Spinal cord (tissue), 10 donors: Measurements from ENCODE around the gene TRIM7. TPM values are rescaled to one million over a fixed set of nuclear protein-coding genes. Genes with fewer than 3 reads are reported as not detected.

Experiments
- DNase-seq, 6 donors: peaks; one replicate each; pipeline versions ENCODE4 v3.0.0 to v3.0.0-alpha.2; 2013 to 2015; ENCODE audit warnings: low spot score in 6 of 6, low read depth in 4 of 6
- H3K27ac ChIP-seq: one replicate; pipeline ENCODE4 v1.5.1; 2013; ENCODE audit warnings: low read depth, low read length, control low read depth
- H3K27me3 ChIP-seq: one replicate; pipeline ENCODE4 v1.6.1; 2013; ENCODE audit warnings: low read length; ENCODE audit not compliant: control insufficient read depth, insufficient read depth
- H3K36me3 ChIP-seq: one replicate; pipeline ENCODE4 v1.6.1; 2013; ENCODE audit warnings: low read length; ENCODE audit not compliant: control insufficient read depth, insufficient read depth
- H3K4me1 ChIP-seq: one replicate; pipeline ENCODE4 v1.6.1; 2013; ENCODE audit warnings: low read length; ENCODE audit not compliant: control insufficient read depth, insufficient read depth
- H3K4me3 ChIP-seq: one replicate; pipeline ENCODE4 v1.5.1; 2013; ENCODE audit warnings: low read depth, low read length, control low read depth
- H3K9me3 ChIP-seq: one replicate; pipeline ENCODE4 v1.6.1; 2013; ENCODE audit warnings: low read length; ENCODE audit not compliant: control insufficient read depth, insufficient read depth
- WGBS: methylation state at CpG from one replicate; pipeline ENCODE4 v1.1.5; 2013; ENCODE audit warnings: missing lambda C conversion rate; ENCODE audit not compliant: insufficient coverage; 5-methylcytosine and 5-hydroxymethylcytosine counted together
- polyA plus RNA-seq, 2 donors: library from polyadenylated mRNA; unstranded; fragments of 120-200 nt; gene quantifications; one replicate each; pipeline ENCODE4 v1.2.1, GENCODE V29; 2013; ENCODE audit not compliant: insufficient read length in 2 of 2
- total RNA-seq, 2 donors: library from RNA; depleted of rRNA in 1 of 2; stranded (reverse); fragments of 120-200 nt in 1 of 2; fragments of >200 nt in 1 of 2; gene quantifications; one replicate each; pipeline versions ENCODE4 v1.2.3 to v1.2.4, GENCODE V29; 2013 to 2014
- donor health status: healthy.

Gene TRIM7
- total and polyA plus RNA-seq, 4 donors: 1.8 to 7.3 (median 4.1) TPM

GRCh38 chr5:181197326-181197951, 7.6 kb downstream of the TRIM7 start:
- Histone ChIP-seq H3K9me3 (no peaks in the 10 kb centered on the region), H3K36me3 (peaks cover 7% of the 10 kb centered on the region), H3K27me3 (peaks cover 41% of the 10 kb centered on the region), H3K4me3 (no peak overlapping the region), H3K27ac (no peak overlapping the region), H3K4me1 (peaks cover 11% of the 10 kb centered on the region)
- DNase-seq: no peak
- 83% methylated on average over 5 of the region's 8 CpGs for WGBS

- 45% methylated on average over 45 of the region's 45 CpGs for WGBS
- Histone ChIP-seq H3K36me3 (peaks cover 7% of the 10 kb centered on the region), H3K9me3 (no peaks in the 10 kb centered on the region), H3K27me3 (peaks cover 24% of the 10 kb centered on the region), H3K4me3 (no peak overlapping the region), H3K4me1 (peaks cover 26% of the 10 kb centered on the region), H3K27ac (no peak overlapping the region)
- no peak for DNase-seq
Observed at GRCh38 chr5:181195249-181195761, 9.7 kb downstream of the TRIM7 start.

DNA sequence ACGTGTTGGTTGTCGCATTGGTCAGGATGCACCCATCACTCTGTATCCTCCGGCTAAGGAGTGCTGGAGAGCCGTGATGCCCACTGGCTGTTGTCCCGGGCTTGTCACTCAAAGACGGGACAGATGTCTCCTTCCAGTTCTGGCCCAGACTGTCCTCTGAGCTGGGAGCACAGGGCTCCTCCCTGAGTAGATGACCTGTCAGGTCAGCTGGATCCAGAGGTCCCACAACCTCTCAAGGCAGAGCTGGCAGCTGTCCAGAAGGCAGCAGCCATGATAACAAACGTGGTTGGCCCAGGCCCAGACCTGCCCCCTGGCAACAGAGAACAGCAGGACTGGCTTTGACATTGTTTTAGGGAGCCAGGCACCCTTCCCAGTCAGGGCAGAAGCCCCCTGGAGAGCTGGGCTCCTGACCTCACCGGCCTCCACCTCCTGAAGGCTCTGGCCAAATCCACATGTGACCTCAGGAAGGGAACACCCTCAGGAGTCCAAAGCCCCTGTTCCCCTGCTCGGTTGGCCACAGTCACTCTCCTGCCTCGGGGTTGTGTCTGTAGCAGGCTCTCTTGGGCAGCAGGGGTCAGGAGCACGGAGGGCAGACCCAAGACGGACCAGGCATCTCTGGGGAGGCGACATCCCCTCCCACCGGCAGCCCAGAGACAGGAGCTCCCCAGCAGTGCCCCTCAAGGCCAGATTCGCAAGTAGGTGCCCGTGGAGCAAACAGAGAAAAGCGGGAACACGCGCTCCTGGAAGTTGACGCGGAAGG, 10.3 kb downstream of the TRIM7 start:
- H3K9me3 ChIP-seq: no peaks in the 10 kb centered on the region
- H3K27me3 ChIP-seq: peaks cover 18% of the 10 kb centered on the region
- no peak overlapping the region for H3K4me3 ChIP-seq
- no peak overlapping the region for H3K27ac ChIP-seq
- H3K4me1 ChIP-seq: peaks cover 33% of the 10 kb centered on the region
- 53% methylated on average over 21 of the region's 21 CpGs for WGBS
- peaks cover 7% of the 10 kb centered on the region for H3K36me3 ChIP-seq
- DNase-seq: peak in 1 of 6 donors; percentile 28

DNA sequence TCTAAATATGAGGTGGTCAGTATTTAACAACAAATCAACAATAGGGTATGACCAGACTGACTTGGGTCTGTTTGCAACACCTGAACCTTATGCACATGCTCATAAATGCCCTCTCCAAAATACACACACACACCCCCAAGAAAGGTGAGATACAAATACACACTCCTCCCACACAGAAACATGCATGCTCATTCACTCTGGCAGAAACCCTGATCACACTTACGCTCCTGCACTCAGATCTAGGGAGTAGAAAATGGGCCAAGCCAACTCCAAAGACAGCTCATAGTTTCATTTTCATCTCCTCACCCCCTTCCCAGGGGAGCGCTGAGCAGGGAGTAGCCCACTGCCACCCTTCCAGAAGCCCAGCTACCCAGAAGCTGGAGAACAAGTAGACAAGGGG, 11.3 kb downstream of the TRIM7 start:
- Histone ChIP-seq H3K4me1 (peaks cover 33% of the 10 kb centered on the region), H3K36me3 (peaks cover 7% of the 10 kb centered on the region), H3K9me3 (no peaks in the 10 kb centered on the region), H3K4me3 (no peak overlapping the region), H3K27ac (no peak overlapping the region), H3K27me3 (peaks cover 14% of the 10 kb centered on the region)
- DNase-seq: no peak
- WGBS: 100% methylated on average over 1 of the region's 2 CpGs

DNA sequence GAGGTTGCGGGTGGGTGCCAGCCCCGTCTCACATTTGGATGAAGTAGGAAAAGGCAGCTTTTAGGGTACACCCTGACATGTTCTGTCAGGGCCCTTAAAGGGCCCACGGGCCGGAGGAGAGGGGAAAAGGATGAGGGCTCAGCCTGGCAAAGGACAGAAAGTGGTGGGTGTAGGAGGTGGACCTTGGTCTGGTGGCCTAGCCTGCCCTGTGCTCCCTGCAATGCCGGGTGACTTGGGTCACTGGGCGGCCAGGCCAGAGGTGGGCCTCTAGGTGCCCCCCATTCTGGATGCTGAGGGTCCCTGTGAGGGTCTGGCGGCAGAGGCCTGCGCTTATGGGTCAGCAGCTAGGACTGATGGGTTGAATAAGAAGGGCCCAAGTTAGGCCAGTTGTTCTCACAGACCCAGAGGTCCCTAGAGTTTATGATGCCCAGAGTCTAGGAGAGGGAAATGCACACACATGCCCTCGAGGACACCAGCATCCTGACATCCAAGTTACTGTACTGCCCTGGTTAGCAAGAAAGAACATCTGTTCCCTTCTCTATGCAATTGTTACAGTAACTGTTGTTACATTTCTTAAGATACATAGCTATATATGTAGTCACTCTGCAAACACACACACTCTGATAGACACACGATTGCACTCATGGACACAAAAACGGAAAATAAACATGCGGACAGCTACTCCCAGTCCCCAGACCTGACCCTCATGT, 12.5 kb downstream of the TRIM7 start:
- peak overlapping the region; percentile 75 for H3K27ac ChIP-seq
- DNase-seq: no peak

GRCh38 chr5:181191526-181192336, 13.3 kb downstream of the TRIM7 start:
- under 1% methylated on average over 64 of the region's 64 CpGs for WGBS
- Histone ChIP-seq H3K27me3 (peaks cover 9% of the 10 kb centered on the region), H3K9me3 (no peaks in the 10 kb centered on the region), H3K4me1 (peaks cover 42% of the 10 kb centered on the region), H3K4me3 (peak overlapping the region; percentile 88), H3K27ac (peak overlapping the region; percentile 75), H3K36me3 (peaks cover 7% of the 10 kb centered on the region)
- peak; percentile 87 to 98 (median 92) for DNase-seq

More for the DNA sequence above, 12.5 kb downstream of the TRIM7 start:
- peaks cover 7% of the 10 kb centered on the region for H3K36me3 ChIP-seq
- H3K9me3 ChIP-seq: no peaks in the 10 kb centered on the region
- 41% methylated on average over 8 of the region's 12 CpGs for WGBS
- H3K4me1 ChIP-seq: peaks cover 39% of the 10 kb centered on the region
- peaks cover 9% of the 10 kb centered on the region for H3K27me3 ChIP-seq
- H3K4me3 ChIP-seq: peak overlapping the region; percentile 88

GRCh38 chr5:181190711-181191525, 14.1 kb downstream of the TRIM7 start:
- peaks cover 42% of the 10 kb centered on the region for H3K4me1 ChIP-seq
- peaks cover 7% of the 10 kb centered on the region for H3K36me3 ChIP-seq
- H3K27ac ChIP-seq: peak overlapping the region; percentile 75
- 0% methylated on average over 65 of the region's 66 CpGs for WGBS
- peak overlapping the region; percentile 88 for H3K4me3 ChIP-seq
- DNase-seq: peak in 1 of 6 donors; percentile 78
- H3K27me3 ChIP-seq: peaks cover 9% of the 10 kb centered on the region
- no peaks in the 10 kb centered on the region for H3K9me3 ChIP-seq

DNA sequence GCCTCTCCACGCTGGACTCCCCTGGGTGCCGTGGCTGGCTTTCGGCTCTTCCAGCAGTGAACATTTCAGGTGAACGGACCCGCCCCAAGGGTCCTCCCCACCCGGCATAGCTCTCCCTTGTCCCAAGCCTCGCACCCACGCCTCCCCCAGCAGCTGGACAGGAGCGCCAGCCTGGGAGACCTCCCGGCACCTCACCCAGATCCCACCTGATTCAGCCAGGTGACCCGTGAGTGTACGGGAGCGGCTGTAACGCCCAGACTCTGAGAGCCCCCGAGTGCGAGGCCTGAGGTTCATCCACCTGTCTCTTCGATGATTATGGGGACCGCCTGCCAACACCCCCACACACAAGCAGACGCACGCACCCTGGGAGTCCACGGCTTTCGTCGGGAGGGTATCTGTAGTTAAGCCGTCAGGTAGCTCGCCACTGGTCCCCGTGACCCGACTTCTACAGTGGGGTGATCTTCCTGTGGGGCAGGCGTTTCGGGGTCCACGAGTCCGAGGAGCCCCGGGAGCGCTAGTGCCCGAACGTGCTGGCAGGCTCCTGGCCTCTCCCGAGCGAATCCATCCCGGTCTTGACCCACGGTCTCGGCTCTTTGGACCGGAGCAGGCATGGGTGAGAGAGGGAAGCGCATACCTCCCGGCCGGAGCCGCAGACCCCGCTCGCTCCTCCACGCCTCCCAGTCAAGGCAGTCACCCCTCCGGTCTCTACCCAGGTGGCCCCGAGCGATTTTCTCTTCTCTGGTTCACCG, 14.9 kb downstream of the TRIM7 start:
- Histone ChIP-seq H3K36me3 (peaks cover 4% of the 10 kb centered on the region), H3K9me3 (no peaks in the 10 kb centered on the region), H3K4me3 (peak overlapping the region; percentile 88), H3K4me1 (peaks cover 41% of the 10 kb centered on the region), H3K27ac (no peak overlapping the region), H3K27me3 (peaks cover 6% of the 10 kb centered on the region)
- under 1% methylated on average over 50 of the region's 52 CpGs for WGBS
- DNase-seq: peak in 1 of 6 donors; percentile 35
